Activated CD4-positive, alpha-beta T cell treated with anti-CD3 and anti-CD28 coated beads for 36 hours (primary cell): ENCODE results near the gene KRT74. TPM values are rescaled to one million over a fixed set of nuclear protein-coding genes. Genes with fewer than 3 reads are reported as not detected.
"Not testable (repeated sequence)": the region's sequence is repeated elsewhere in the genome, so short reads cannot be mapped to it uniquely, and the experiment has no call there.

ENCODE experiments used
- ATAC-seq: fragments of 200-7000 bp; cut with Tn5 transposase; one replicate; pipeline ENCODE4 v1.10.0; 2021; ENCODE audit warnings: mild to moderate bottlenecking, moderate library complexity
- CTCF ChIA-PET: fragments of 350-600 bp; sonication (Branson Sonifier 250); formaldehyde crosslinking; loops from one replicate; lab custom pipeline; 2021; ENCODE audit warnings: antibody characterized with exemption; lab: Charles Lee
- POLR2A ChIA-PET: fragments of 350-600 bp; sonication (Branson Sonifier 250); formaldehyde crosslinking; loops from one replicate; lab custom pipeline; 2021; ENCODE audit warnings: antibody characterized with exemption, inconsistent platforms; lab: Charles Lee
- DNase-seq: peaks from one replicate; pipeline ENCODE4 v3.0.0-alpha.2; 2020
- H3K27ac Mint-ChIP-seq: one replicate; pipeline ENCODE4 v1.8.0; 2021; ENCODE audit warnings: mixed read lengths
- H3K27me3 Mint-ChIP-seq: one replicate; pipeline ENCODE4 v1.8.0; 2021; ENCODE audit warnings: mixed read lengths
- H3K36me3 Mint-ChIP-seq: one replicate; pipeline ENCODE4 v1.8.0; 2021; ENCODE audit warnings: low read depth, mixed read lengths
- H3K4me1 Mint-ChIP-seq: one replicate; pipeline ENCODE4 v1.8.0; 2021; ENCODE audit warnings: mixed read lengths
- H3K4me3 Mint-ChIP-seq: one replicate; pipeline ENCODE4 v1.8.0; 2021; ENCODE audit warnings: mild to moderate bottlenecking, moderate library complexity, mixed read lengths
- H3K9me3 Mint-ChIP-seq: one replicate; pipeline ENCODE4 v1.8.0; 2021; ENCODE audit warnings: low read depth, mixed read lengths
- intact Hi-C, 2 experiments: fragments of 100-400 bp; cut with DNase I in 1 of 2; cut with micrococcal nuclease in 1 of 2; formaldehyde crosslinking; loops; one replicate each; pipeline versions ENCODE4 v1.14.2 to v1.15.1; 2022 to 2024; cut with DNase I, micrococcal nuclease
- total RNA-seq, 2 experiments: library from RNA; stranded (reverse); gene quantifications; one replicate each; pipeline ENCODE4 v1.2.3, GENCODE V29; 2021

The KRT74 gene
- total RNA-seq, 2 experiments from 2014 or later, result not detected

DNA sequence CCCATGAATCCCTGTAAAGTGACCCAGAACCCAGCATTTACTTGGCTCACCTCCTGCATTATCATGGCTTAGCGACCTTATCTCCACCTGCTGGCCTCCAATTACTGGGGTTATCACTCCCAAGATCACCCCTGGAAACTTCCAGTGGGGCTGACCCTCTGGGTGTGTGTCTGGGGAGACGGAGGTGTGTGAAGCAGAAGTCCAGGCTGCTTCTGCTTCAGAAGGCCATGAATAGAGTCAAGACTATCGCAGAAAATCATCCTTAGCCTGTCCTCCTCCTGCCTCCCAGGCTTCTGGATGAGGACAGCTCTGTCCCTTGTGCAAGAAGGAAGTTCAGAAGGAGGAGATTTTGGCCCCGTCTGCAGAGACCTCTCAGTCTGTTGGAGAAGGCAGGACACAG lies 28.0 kb upstream of the KRT74 start:
- Mint-ChIP-seq H3K9me3 (no peaks in the 10 kb centered on the region), H3K4me3 (no peak overlapping the region), H3K27ac (no peak overlapping the region), H3K4me1 (peaks cover 47% of the 10 kb centered on the region), H3K36me3 (no peaks in the 10 kb centered on the region), H3K27me3 (no peaks in the 10 kb centered on the region)
- intact Hi-C loops, result no loop called here
- DNase-seq, result no peak
- ChIA-PET CTCF (no interaction called here), POLR2A (no interaction called here)
- no peak for ATAC-seq

DNA sequence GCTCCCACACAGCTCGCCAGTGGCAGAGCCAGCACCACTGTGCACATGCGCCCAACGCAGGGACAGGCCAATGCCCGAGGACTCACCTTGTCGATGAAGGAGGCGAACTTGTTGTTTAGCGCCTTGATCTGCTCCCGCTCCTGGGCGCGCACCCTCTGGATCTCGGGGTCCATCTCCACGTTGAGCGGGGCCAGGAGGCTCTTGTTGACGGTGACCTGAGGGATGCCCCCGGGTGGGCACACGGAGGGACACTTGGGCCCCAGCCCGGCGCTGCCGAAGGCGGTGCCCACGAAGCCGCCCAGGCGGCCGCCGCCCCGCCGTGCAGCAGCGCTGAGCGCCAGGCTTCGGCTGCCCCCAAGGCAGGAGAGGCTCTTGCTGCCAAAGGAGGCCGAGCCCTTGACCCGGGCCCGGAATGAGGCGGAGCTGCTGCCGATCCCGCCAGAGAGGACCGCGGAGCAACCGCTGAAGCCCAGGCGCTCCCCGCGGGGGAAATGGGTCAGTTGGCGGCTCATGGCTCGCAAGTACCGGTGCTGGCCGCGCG lies 27.4 kb upstream of the KRT74 start, which contains the start of gene KRT72:
Gene KRT72 (minus strand): TSS at position 523 of the 541 bp plus-strand sequence. CDS start 11 bp downstream, at position 512.
- intact Hi-C loops, result no loop called here
- Mint-ChIP-seq H3K9me3 (no peaks in the 10 kb centered on the region), H3K36me3 (no peaks in the 10 kb centered on the region), H3K27ac (no peak within 1 kb of the TSS), H3K4me3 (no peak within 1 kb of the TSS), H3K4me1 (peaks cover 43% of the 10 kb centered on the region), H3K27me3 (no peaks in the 10 kb centered on the region)
- POLR2A ChIA-PET, result no interaction called here
- no peak for DNase-seq
- CTCF ChIA-PET, result no interaction called here
- ATAC-seq, result no peak

DNA sequence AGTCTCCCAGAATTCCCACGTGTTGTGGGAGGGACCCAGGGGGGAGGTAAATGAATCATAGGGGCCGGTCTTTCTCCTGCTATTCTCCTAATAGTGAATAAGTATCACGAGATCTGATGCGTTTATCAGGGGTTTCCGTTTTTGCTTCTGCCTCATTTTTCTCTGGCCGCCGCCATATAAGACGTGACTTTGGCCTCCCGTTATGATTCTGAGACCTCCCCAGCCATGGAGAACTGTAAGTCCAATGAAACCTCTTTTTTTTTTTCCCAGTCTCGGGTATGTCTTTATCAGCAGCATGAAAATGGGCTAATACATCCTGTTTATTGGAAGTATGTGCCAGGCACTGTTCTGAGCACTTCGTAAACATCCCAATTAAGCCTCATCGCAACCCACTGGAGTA lies 26.8 kb upstream of the KRT74 start:
- peaks cover 38% of the 10 kb centered on the region for H3K4me1 Mint-ChIP-seq
- H3K36me3 Mint-ChIP-seq, result no peaks in the 10 kb centered on the region
- no peak overlapping the region for H3K27ac Mint-ChIP-seq
- ChIA-PET POLR2A (no interaction called here), CTCF (interaction anchor here (0.6 kb wide), 1 partner anchor 15 kb away, joined by 3 read pairs; no protein-coding TSS in a partner anchor)
- no peak overlapping the region for H3K4me3 Mint-ChIP-seq
- DNase-seq (no peak), ATAC-seq (no peak)
- no peaks in the 10 kb centered on the region for H3K9me3 Mint-ChIP-seq
- intact Hi-C loops, result no loop called here
- H3K27me3 Mint-ChIP-seq, result no peaks in the 10 kb centered on the region

DNA sequence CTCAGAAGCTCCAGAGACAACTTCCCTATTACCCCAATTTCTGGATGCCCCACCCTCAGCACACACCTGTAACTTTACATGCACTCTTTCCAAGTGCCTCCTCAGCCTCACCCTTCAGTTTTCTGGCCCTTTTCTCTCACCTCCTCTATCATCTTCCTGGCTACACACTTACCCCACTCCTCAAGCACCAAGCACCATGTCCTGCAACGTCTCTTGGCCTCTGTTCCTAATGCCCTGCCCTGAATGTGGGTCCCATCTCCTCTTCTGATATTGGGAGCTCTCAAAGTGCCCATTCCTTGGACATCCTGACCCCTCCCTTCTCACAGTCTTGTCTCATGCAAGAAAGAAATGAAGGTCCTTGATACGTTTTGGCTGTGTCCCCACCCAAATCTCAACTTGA lies 26.4 kb upstream of the KRT74 start:
- POLR2A ChIA-PET, result no interaction called here

DNA sequence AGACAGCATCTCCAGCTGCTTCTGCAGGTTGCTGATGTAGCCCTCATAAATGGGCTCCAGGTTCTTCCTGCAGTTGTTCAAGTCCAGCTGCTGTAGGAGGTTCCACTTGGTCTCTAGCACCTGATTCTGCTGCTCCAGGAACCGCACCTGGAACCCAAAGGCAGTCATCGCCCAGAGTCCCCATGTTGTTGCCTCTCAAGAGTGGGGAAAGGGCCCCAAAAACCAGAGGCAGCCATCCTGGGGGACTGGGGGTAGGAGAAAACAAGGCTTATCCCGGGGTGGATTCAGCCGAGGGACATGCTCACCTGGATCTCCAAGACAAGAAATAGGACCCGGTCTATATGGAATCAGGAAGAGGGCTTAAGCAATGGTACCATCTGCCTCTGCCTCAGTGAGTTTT lies 25.3 kb upstream of the KRT74 start:
- Mint-ChIP-seq H3K4me3 (no peak overlapping the region), H3K4me1 (peaks cover 24% of the 10 kb centered on the region), H3K9me3 (no peaks in the 10 kb centered on the region), H3K27ac (no peak overlapping the region), H3K36me3 (no peaks in the 10 kb centered on the region), H3K27me3 (no peaks in the 10 kb centered on the region)
- POLR2A ChIA-PET, result no interaction called here
- no peak for ATAC-seq
- intact Hi-C loops, result no loop called here
- DNase-seq, result no peak
- CTCF ChIA-PET, result interaction anchor here (1.0 to 1.3 kb wide), 2 partner anchors 18 to 28 kb away, joined by 3 to 4 read pairs; no protein-coding TSS in a partner anchor

More for the DNA sequence above, 26.4 kb upstream of the KRT74 start:
- intact Hi-C loops, result no loop called here
- Mint-ChIP-seq H3K27me3 (no peaks in the 10 kb centered on the region), H3K4me1 (peaks cover 34% of the 10 kb centered on the region), H3K9me3 (no peaks in the 10 kb centered on the region), H3K4me3 (no peak overlapping the region), H3K27ac (no peak overlapping the region), H3K36me3 (no peaks in the 10 kb centered on the region)
- no peak for DNase-seq
- ATAC-seq, result no peak
- CTCF ChIA-PET, result interaction anchor here (0.6 to 1.0 kb wide), 3 partner anchors 14 to 286 kb away, joined by 3 read pairs; no protein-coding TSS in a partner anchor

DNA sequence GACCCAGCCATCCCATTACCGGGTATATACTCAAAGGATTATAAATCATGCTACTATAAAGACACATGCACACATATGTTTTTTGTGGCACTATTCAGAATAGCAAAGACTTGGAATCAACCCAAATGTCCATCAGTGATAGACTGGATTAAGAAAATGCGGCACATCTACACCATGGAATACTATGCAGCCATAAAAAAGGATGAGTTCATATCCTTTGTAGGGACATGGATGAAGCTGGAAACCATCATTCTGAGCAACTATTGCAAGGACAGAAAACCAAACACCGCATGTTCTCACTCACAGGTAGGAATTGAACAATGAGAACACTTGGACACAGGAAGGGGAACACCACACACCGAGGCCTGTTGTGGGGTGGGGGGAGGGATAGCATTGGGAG lies 20.6 kb upstream of the KRT74 start:
- H3K9me3 Mint-ChIP-seq, result not testable (repeated sequence)

DNA sequence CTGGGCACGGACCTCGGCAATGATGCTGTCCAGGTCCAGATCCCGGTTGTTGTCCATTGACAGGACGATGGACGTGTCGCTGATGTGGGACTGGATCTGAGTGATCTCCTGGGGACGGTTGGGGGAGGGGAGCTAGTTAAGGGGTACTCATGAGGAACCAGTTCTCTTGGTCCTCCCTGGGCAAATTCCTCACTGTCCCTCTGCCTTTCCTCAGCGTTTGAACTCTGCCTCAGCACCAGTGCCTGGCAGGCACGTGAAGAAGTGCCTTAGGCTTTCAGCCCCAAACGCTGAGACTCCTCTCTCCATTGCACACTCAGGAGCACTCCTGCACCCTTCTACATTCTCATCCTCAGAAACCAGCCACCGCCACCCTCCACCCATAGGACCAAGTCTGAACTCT lies 17.9 kb upstream of the KRT74 start:
- H3K9me3 Mint-ChIP-seq, result no peaks in the 10 kb centered on the region
- no peak overlapping the region for H3K27ac Mint-ChIP-seq
- H3K27me3 Mint-ChIP-seq, result no peaks in the 10 kb centered on the region
- peaks cover 10% of the 10 kb centered on the region for H3K4me1 Mint-ChIP-seq
- H3K36me3 Mint-ChIP-seq, result no peaks in the 10 kb centered on the region
- intact Hi-C loops, result no loop called here
- ChIA-PET POLR2A (no interaction called here), CTCF (interaction anchor here (0.7 kb wide), 2 partner anchors 274 to 293 kb away, joined by 3 read pairs; no protein-coding TSS in a partner anchor)
- ATAC-seq, result no peak
- DNase-seq, result no peak
- no peak overlapping the region for H3K4me3 Mint-ChIP-seq

More for the DNA sequence above, 20.6 kb upstream of the KRT74 start:
- POLR2A ChIA-PET, DNase-seq, H3K4me3 Mint-ChIP-seq, intact Hi-C loops, H3K27ac Mint-ChIP-seq, H3K36me3 Mint-ChIP-seq, ATAC-seq, H3K4me1 Mint-ChIP-seq, H3K27me3 Mint-ChIP-seq, CTCF ChIA-PET: not testable (repeated sequence)

DNA sequence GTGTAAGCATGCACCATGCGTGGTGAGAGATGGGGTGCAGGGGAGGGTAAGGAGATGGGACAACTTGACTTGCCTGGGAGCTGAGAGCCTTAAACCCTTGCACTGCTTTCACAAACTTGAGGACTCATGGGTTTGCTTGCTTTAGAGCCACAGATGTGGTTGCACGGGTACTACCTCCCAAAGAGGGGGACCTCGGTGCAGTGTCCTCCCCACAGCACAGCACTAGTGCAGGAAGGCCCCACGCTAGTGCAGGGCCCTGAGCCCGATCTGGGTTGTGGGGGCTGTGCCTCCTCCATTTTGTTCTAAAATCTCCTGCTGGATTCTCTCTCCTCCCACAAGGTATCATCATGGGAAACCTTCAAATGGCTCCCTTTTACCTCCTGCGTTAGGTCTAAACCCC lies 16.4 kb upstream of the KRT74 start:
- DNase-seq, result no peak
- POLR2A ChIA-PET, result no interaction called here
- intact Hi-C loops, result no loop called here

DNA sequence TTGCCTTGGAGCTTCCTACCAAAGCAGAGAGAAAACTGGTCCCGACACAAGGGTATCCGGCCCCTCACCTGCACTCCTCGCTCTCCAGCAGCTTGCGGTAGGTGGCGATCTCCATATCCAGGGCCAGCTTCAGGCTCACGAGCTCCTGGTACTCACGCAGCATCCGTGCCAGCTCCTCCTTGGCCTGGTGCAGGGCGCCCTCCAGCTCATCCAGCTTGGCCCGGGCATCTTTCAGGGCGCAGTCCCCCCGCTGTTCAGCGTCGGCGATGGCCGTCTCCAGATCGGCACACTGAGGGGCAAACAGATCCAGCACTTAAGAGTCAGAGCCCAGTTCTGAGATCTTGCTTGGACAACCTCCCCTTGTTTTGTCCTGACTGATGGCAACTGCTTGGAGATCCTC lies 13.9 kb upstream of the KRT74 start:
- H3K4me1 Mint-ChIP-seq, result peaks cover 40% of the 10 kb centered on the region
- H3K36me3 Mint-ChIP-seq, result no peaks in the 10 kb centered on the region
- H3K27me3 Mint-ChIP-seq, result no peaks in the 10 kb centered on the region
- no peak for ATAC-seq
- CTCF ChIA-PET, result interaction anchor here (1.1 to 4.0 kb wide), 3 partner anchors 283 to 393 kb away, joined by 3 to 22 read pairs (median 7); no protein-coding TSS in a partner anchor
- intact Hi-C loops, result loop anchor here (10.0 kb wide), 2 partner anchors 127 to 433 kb away; no protein-coding TSS in a partner anchor
- POLR2A ChIA-PET, result no interaction called here
- no peak overlapping the region for H3K4me3 Mint-ChIP-seq
- H3K27ac Mint-ChIP-seq, result no peak overlapping the region
- DNase-seq, result no peak
- no peaks in the 10 kb centered on the region for H3K9me3 Mint-ChIP-seq

More for the DNA sequence above, 16.4 kb upstream of the KRT74 start:
- CTCF ChIA-PET, result interaction anchor here (0.6 to 4.0 kb wide), 4 partner anchors 206 to 289 kb away, joined by 3 to 22 read pairs (median 5); partner anchors contain the start of gene KRT3
- H3K27me3 Mint-ChIP-seq, result no peaks in the 10 kb centered on the region
- no peaks in the 10 kb centered on the region for H3K9me3 Mint-ChIP-seq
- peaks cover 22% of the 10 kb centered on the region for H3K4me1 Mint-ChIP-seq
- no peaks in the 10 kb centered on the region for H3K36me3 Mint-ChIP-seq
- no peak for ATAC-seq
- H3K4me3 Mint-ChIP-seq, result no peak overlapping the region
- H3K27ac Mint-ChIP-seq, result no peak overlapping the region

DNA sequence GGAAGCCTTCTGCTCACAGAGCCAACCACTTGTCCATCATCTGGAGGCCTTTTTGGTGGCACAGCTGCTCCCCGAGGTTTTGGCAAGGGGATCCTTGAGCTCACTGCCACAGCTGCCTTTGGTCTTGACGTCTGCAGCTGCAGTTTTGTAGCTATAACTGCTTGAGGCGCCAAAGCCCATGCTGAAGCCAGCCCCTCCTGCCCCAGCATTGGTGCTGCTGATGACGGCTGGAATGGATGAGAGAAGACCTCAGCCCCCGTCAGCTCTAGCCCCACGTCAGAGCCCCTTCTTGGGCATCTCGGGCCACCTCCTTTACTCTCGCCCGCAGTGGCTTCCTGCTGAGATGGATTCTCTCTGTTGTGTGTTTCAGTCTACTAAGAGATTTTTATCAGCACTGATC lies 12.3 kb upstream of the KRT74 start:
- ChIA-PET POLR2A (interaction anchor here (0.6 kb wide), 2 partner anchors 13 to 400 kb away, joined by 3 to 6 read pairs; no protein-coding TSS in a partner anchor), CTCF (interaction anchor here (0.6 to 5.4 kb wide), 11 partner anchors 10 to 620 kb away, joined by 3 to 70 read pairs (median 3); partner anchors contain the start of gene KRT74)
- ATAC-seq, result peak; percentile 70
- Mint-ChIP-seq H3K36me3 (no peaks in the 10 kb centered on the region), H3K27ac (no peak overlapping the region), H3K9me3 (no peaks in the 10 kb centered on the region), H3K4me1 (peaks cover 40% of the 10 kb centered on the region), H3K4me3 (no peak overlapping the region), H3K27me3 (no peaks in the 10 kb centered on the region)
- intact Hi-C loops, result loop anchor here (10.0 kb wide), 2 partner anchors 129 to 431 kb away; no protein-coding TSS in a partner anchor
- peak; percentile 64 for DNase-seq

DNA sequence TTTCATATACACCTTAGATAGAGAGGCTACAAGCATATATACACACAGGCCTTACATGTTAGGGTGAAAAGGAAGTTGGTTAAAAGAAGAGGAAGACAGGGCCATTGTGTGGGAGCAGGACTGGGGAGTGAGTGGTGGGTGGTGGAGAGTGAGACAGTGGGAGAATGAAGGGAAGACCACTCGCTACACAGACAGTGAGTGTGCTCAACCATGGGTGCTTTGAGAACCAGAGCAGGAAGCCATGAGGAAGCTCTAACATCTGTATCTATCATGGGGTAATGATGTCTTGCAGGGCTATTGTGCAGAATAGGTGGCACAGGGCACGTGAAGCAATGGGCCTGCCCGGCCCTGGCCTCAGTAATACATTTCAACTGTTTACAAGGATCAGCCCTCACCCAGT lies 11.4 kb upstream of the KRT74 start:
- no peak overlapping the region for H3K4me3 Mint-ChIP-seq
- intact Hi-C loops, result loop anchor here (10.0 kb wide), 2 partner anchors 130 to 430 kb away; no protein-coding TSS in a partner anchor
- POLR2A ChIA-PET, result interaction anchor here (0.9 kb wide), 1 partner anchor 75 kb away, joined by 4 read pairs; no protein-coding TSS in a partner anchor
- H3K27me3 Mint-ChIP-seq, result no peaks in the 10 kb centered on the region
- DNase-seq, result no peak
- peaks cover 48% of the 10 kb centered on the region for H3K4me1 Mint-ChIP-seq
- no peaks in the 10 kb centered on the region for H3K36me3 Mint-ChIP-seq
- ATAC-seq, result no peak
- no peaks in the 10 kb centered on the region for H3K9me3 Mint-ChIP-seq
- H3K27ac Mint-ChIP-seq, result no peak overlapping the region
- CTCF ChIA-PET, result interaction anchor here (0.5 to 5.4 kb wide), 6 partner anchors 11 to 561 kb away, joined by 3 to 70 read pairs (median 6); partner anchors contain the start of gene KRT74
